H1 (cell line): ENCODE results near the gene RAPGEF6.

Experiments used
- CHD2 ChIP-seq: IDR thresholded peaks from 2 replicates; pipeline ENCODE4 v1.6.1; 2012; ENCODE audit warnings: low read length, improper control_type of control experiment
- EZH2 ChIP-seq: fragments of 200-600 bp; sonication (generic); IDR thresholded peaks from 2 replicates; pipeline ENCODE4 v1.7.1; 2012; ENCODE audit warnings: low read depth, mild to moderate bottlenecking, moderate library complexity, low read length, inconsistent platforms; ENCODE audit not compliant: severe bottlenecking
- PHF8 ChIP-seq: fragments of 200-600 bp; sonication (generic); conservative IDR thresholded peaks from 2 replicates; pipeline ENCODE4 v1.7.1; 2012; ENCODE audit warnings: low read depth, mild to moderate bottlenecking, inconsistent platforms, low read length, moderate library complexity
- POLR2AphosphoS5 ChIP-seq: IDR thresholded peaks from 2 replicates; pipeline ENCODE4 v1.6.1; 2011; ENCODE audit warnings: low read depth, low read length
- SP4 ChIP-seq: IDR thresholded peaks from 2 replicates; pipeline ENCODE4 v1.6.1; 2012; ENCODE audit warnings: low read length, inconsistent platforms
- TF ChIP-seq, protein P1 (sequence below), 3 experiments: IDR thresholded peaks; 1 replicate in 2 of 3; 2 replicates in 1 of 3; pipeline versions ENCODE4 v1.5.1 to v1.6.1; 2011; ENCODE audit warnings: low read length in 3 of 3, mild to moderate bottlenecking in 3 of 3, inconsistent platforms in 2 of 3, low read depth in 1 of 3, moderate library complexity in 1 of 3; ENCODE audit not compliant: insufficient read depth in 1 of 3; ENCODE audit errors: control extremely low read depth in 1 of 3

DNA sequence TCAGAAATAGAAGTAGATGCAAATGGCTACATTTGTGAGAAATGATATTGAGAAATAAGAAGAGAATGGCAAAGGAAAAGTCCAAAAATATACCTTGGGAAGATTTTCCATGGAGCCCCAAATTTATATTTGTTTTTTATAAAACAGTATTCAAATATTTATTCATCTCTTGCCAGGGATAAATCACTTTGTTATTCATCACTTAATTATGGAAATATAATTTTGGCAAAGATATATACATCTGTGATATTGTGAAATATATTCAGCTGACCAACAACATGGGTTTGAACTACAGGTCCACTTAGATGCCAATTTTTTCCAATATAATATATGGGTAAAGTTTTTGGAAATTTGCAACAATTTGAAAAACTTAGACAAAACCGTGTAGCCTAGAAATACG, 19.7 kb upstream of the RAPGEF6 start:
- TF ChIP-seq PHF8 = no peak
- TF ChIP-seq, protein P1, sequence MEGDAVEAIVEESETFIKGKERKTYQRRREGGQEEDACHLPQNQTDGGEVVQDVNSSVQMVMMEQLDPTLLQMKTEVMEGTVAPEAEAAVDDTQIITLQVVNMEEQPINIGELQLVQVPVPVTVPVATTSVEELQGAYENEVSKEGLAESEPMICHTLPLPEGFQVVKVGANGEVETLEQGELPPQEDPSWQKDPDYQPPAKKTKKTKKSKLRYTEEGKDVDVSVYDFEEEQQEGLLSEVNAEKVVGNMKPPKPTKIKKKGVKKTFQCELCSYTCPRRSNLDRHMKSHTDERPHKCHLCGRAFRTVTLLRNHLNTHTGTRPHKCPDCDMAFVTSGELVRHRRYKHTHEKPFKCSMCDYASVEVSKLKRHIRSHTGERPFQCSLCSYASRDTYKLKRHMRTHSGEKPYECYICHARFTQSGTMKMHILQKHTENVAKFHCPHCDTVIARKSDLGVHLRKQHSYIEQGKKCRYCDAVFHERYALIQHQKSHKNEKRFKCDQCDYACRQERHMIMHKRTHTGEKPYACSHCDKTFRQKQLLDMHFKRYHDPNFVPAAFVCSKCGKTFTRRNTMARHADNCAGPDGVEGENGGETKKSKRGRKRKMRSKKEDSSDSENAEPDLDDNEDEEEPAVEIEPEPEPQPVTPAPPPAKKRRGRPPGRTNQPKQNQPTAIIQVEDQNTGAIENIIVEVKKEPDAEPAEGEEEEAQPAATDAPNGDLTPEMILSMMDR (IDR thresholded peaks at IDR 0.05; ENCODE audit: control extremely low read depth in 1 of 3, insufficient read depth in 1 of 3, low read depth in 1 of 3, low read length in 3 of 3) = no peak
- TF ChIP-seq POLR2AphosphoS5 = no peak
- TF ChIP-seq SP4 = no peak
- TF ChIP-seq EZH2 = no peak
- TF ChIP-seq CHD2 = no peak
